ENCODE measurements around the gene PTGIS.

- TF ChIP-seq CTCF (conservative IDR thresholded peaks at IDR 0.05) (no peak), ZFX (IDR thresholded peaks at IDR 0.05) (no peak)
These were observed 103.4 kb downstream of the PTGIS start for GRCh38 chr20:49464556-49464955.

Data from C4-2B (cell line).